LNCaP clone FGC (cell line): Measurements from ENCODE around the gene LCN2.

Experiments used
- DNase-seq: peaks from one replicate; pipeline ENCODE4 v3.0.0-alpha.2; 2011; ENCODE audit warnings: low read depth
- H3K4me3 ChIP-seq: 2 replicates; pipeline ENCODE4 v1.5.1; 2011; ENCODE audit warnings: mild to moderate bottlenecking, low read depth, low read length, control low read depth
- CTCF ChIP-seq: IDR thresholded peaks from 2 replicates; pipeline ENCODE4 v1.5.1; 2012; ENCODE audit warnings: mild to moderate bottlenecking; ENCODE audit not compliant: control insufficient read depth, insufficient read depth; ENCODE audit errors: extremely low read depth

LCN2 gene

DNA sequence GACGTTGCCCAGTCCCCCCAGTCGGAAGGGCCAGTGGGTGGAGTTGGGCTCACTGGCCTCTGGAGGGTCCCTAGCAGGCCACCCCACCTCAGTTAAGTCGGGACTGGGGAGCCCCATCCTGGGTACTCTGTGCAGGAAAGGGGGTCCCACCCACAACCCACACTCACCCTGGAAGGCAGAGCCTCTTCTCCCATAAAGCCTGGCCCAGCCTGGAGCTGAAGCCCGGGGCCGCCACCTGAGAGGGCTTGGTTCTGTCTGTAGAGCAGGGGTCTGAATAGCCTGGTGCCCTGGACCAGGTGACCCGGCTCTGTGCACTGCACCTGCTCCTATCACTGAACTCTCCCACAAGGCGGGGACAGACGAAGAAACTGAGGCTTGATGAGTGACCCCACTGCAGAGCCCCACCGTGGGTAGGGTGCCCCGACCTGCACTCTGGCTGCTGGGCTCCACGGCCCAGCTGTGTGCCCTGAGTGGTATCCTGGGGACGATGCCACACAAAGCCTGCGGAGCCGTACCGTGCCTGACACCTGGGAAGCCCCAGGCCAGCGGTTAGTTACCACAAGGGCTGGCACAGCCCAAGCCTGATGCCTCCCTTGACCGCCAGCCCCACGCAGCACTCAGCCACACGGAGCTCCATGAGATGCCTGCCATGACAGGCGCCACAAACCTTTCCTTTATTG lies 29.1 kb upstream of the LCN2 start:
- TF ChIP-seq CTCF, result no peak
- DNase-seq, result no peak
- no peak overlapping the region for H3K4me3 ChIP-seq

- TF ChIP-seq CTCF, result no peak
- no peak for DNase-seq
- H3K4me3 ChIP-seq, result no peak overlapping the region
Measured at GRCh38 chr9:128120741-128121465, 28.4 kb upstream of the LCN2 start.

- TF ChIP-seq CTCF, result no peak
- DNase-seq, result no peak
- H3K4me3 ChIP-seq, result no peak overlapping the region
Measured at GRCh38 chr9:128121466-128121810, 27.8 kb upstream of the LCN2 start.

DNA sequence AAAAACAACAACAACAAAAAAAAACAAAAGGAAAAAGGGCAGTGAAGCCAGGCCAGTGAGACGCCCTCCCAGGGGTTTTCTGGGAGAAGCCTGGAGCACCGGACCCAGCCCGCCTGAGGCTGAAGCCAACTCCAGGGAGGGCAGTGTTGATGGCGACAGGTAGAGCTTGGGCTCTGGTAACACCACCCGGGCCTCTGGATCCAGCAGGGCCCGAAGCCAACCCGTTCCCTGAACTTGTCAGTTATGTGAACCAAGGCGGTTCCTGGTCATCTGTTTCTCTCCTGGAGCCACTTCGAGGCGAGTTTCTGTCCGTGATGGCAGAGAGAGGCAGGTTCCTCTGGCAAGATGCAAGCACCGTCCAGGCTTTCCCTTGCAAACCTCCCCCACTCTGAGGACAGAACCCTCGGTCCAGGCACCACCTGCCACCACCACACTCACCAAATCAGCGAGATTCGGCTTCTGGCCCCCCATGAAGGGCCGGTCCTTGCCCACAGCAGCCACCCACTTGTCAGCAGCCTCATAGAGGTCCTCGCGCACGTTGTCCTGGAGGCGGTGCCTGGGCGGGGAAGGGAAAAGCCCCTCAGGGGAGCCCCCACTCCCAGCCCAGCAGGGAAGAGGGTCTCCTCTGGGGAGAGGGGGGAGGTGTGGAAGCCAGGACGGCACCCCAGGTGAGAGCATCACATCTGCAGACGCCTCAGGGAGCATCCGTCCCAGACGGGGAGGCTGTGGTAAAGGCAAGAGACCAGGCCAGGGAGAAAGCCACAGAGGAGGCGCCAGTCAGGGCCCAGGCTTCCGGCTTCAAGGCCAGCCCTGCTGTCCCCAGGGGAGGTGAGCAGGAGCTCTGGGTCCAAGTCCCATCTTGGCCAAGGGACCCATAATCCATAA lies 27.1 kb upstream of the LCN2 start:
- DNase-seq, result no peak
- H3K4me3 ChIP-seq, result no peak overlapping the region
- TF ChIP-seq CTCF, result no peak

DNA sequence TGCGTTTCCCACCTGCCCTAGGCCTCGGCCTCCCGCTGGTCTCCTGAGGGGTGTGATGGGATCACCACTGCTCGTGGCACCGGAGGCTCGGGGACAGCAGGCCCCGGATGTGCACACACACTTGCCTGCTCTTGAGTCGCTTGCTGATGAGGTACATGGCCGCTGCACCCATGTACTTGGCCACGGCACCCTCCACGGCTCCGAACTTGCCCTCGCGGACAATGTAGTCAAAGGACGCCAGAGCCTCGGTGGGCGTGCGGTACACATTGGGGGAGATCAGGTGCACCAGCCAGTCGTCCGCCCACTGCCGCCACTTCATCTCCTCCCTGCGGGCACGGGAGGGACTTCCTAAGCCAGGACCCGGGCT lies 26.5 kb upstream of the LCN2 start:
- H3K4me3 ChIP-seq, result no peak overlapping the region
- TF ChIP-seq CTCF, result no peak
- no peak for DNase-seq

GRCh38 chr9:128123451-128124080 lies 25.7 kb upstream of the LCN2 start:
- no peak for DNase-seq
- no peak overlapping the region for H3K4me3 ChIP-seq
- TF ChIP-seq CTCF, result no peak
